NCI-H226 (cell line): ENCODE measurements around the gene EXOC4.
"Not testable (repeated sequence)": the region's sequence is repeated elsewhere in the genome, so short reads cannot be mapped to it uniquely, and the experiment has no call there.

Experiments used
- DNase-seq: peaks from one replicate; pipeline ENCODE4 v3.0.0-alpha.2; 2015

The EXOC4 gene

DNA sequence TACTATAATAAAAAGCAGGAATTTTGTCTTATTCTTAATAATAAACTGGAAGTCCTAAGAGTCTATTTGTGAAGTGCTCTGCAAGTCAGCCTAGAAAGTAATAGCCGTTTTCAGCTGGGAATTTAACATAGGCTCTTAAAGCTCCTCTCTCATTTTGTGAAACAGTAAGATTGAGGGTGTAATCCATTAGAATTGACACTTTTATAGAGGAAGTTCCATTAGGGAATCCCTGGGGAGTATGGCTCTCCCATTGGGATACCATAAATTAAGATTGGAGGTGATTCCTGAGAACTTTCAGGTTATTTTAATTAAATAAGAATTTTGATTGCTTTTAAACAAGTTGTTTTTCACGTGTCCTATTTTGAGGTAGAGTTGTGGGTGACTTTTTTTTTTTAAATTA, 68.0 kb downstream of the EXOC4 start:
- DNase-seq: no peak

GRCh38 chr7:133321366-133321765, 68.5 kb downstream of the EXOC4 start:
- not testable (repeated sequence) for DNase-seq

GRCh38 chr7:133326745-133327144, 73.9 kb downstream of the EXOC4 start:
- DNase-seq: not testable (repeated sequence)

GRCh38 chr7:133328021-133328420, 75.1 kb downstream of the EXOC4 start:
- not testable (repeated sequence) for DNase-seq

DNA sequence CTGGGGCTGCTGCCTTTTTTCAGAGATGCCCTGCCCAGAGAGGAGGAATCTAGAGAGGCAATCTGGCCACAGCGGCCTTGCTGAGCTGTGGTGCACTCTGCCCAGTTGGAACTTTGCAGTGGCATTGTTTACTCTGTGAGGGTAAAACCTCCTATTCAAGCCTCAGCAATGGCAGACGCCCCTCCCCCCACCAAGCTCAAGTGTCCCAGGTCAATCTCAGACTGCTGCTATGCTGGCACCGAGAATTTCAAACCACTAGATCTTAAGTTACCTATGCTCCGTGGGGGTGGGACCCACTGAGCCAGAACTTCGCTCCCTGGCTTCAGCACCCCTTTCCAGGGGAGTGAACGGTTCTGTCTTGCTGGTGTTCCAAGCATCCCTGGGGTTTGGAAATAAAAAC, 77.2 kb downstream of the EXOC4 start:
- DNase-seq: no peak

DNA sequence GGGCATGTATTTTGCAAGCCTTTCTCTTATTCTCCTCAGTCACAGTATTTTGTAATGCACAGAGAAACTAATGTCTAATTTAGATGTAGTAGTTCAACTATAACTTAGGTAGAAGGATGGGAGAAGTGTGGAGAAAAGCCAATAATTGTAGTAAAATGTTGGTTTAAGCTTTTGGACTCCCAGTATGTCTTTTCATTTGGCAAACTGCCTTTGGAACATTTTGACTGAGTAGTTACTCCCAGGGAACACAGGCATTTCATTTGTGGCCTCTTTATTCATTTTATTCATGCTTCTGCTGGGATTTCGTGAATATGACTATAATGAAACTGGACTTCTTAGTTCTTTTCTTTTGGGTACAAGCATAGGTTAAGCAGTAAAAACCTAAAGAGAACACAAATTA, 79.0 kb downstream of the EXOC4 start:
- DNase-seq: no peak

GRCh38 chr7:133339772-133340171, 86.9 kb downstream of the EXOC4 start:
- DNase-seq: no peak

DNA sequence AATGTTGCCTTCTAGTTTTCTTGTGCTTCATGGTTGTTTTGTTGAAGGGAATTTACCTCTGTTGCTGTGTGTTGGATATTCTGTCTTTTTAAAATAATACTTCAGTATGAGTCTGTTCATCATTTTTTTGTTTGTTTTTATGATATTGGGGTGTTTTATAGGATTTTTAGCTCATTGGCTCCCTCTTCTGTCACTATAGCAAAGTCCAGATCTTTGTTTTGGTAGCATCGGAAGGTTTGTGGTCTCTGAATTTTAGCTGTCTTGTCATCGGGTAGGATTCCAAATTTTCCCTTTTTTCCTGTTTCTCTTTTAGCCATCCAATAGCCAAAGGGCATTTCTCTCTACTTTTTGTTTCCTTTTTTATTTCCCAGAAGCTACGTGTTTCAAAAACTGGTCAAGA, 91.4 kb downstream of the EXOC4 start:
- DNase-seq: no peak

DNA sequence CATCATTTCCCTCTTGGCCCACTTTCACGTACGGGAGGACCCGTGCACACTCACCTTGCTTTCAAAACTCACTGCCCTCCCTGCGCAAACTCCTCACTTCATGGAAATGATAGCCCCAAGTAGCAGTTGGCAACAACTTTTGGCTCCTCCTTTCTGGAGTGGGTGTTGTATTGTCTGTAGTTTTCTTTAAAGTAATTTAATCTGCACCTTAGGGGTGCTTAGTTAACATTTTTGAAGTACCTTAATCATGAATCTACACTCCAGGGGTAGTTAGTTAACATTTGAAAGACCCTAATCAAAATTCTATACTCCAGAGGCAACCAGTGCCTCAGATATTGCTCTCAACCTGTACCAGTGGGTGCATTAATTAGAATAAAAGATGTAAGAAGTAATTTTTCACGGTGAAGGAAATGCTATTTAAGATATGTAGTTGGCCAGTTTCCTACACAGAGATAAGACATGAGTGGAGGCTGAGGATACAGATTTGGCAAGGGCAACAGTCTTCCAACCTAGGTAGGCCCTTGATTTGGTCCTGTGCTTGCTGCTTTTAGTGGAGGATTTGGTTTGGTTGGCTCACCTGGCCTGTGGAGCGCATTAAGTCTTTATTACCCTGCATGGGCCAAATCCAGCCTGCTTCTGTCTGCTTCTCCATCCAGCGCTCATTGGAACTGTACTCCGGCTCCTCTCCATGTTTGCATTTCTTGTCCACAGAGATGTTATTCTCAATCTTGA, 93.0 kb downstream of the EXOC4 start:
- DNase-seq: peak; percentile 7

DNA sequence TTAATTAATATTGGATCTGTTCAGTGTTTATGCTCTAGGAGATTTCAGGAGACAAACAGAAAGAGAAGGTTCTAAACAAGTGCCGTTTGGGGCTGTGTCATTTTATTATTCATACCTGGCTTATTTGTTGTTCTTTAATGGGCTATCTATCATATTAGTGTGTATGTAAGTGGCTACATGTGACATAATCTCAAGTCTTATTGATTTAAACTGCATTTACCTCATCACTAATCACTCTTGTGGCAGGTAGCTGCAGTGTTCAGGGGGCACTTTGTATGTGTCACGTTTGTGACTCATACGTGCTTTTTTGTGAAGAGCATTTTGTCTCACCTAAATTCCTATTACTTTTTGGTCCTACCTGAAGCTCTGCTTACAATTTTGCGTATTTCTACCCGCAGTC, 95.4 kb downstream of the EXOC4 start:
- no peak for DNase-seq

DNA sequence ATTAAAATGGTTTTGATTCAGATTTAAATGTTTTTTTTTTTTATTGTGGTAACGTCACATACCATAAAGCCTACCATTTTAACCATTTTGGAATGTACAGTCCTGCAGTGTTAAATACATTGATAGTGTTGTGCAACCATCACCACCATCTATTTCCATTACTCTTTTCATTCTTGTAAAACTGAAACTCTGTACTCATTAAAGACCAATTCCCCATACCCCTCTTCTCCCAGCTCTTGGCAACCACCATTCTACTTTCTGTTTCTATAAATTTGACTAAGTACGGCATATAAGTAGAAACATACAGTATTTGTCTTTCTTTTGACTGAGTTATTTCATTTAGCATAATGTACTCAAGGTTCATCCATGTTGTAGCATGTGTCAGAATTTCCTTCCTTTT, 96.2 kb downstream of the EXOC4 start:
- DNase-seq: no peak

- no peak for DNase-seq
Measured at GRCh38 chr7:133352430-133352829, 99.6 kb downstream of the EXOC4 start.

DNA sequence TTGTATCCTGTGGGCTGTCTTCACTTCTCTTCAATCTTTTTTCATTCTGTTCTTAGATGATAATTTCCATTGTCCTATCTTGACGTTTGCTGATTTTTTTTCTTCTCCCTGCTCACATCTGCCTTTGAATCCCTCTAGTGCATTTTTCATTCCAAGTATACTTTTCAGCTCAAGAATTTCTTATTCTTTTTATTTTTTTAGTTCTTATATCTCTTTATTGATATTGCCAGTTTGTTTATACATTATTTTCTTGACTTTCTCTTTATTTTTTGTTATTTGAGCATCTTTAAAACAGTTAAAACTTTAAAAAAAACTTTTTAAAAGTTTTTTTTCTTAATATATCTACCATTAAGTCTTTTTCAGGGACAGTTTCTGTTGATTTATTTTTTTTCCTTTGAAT, 100.9 kb downstream of the EXOC4 start:
- no peak for DNase-seq

DNA sequence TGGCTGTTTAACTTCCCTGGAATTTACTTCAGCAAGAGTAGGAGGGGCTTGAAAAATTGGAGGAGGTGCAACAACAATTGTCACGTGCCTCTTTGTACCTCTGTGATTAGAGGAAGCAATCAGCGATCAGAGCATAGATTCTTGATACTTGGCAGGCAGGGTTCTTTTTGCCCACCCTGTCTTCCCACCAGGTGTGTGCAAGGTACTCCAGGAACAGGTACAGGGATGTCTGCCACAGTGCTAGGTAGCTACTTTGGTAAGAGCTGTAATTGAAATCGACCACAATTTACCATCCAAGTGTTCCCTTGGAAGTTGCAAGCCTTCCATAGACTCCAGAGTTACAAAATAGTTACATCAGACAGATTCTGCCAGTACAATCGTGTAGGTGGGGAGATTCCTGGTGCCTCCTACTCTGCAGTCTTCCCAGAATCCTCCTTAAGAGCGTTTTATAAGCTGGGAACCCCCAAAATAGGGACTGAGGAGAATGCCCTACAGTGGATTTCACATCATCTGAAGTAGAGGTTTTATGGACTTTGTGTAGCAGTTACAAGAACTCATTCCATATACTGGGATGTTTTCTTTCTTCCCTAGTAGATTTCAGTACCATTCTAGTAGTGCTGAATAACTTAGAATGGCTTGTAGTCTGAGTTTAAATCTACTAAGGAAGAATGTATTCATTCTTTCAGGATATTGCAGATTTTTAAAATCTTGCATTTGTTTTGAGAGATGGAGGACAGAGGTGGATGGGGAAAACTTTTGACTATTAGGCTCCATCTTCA, 101.9 kb downstream of the EXOC4 start:
- DNase-seq: peak; percentile 47

DNA sequence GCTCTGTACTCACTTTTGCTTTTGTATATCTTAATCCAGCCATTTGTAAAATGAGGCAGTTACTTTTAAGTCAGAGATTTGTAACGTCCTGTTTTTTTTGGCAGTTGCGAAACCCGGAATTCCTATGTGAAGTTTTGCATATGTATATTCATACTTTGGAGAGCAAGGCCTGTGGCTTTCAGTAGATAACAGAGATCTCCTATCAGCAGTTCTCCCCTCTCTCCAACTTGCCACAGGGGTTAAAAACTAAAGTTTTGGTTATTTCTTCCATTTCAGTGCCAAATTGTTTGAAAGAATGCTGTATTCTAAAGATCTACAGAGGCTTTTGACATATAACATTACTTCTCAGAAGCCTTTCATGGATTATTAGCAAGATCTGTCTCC, 102.4 kb downstream of the EXOC4 start:
- peak; percentile 65 for DNase-seq

DNA sequence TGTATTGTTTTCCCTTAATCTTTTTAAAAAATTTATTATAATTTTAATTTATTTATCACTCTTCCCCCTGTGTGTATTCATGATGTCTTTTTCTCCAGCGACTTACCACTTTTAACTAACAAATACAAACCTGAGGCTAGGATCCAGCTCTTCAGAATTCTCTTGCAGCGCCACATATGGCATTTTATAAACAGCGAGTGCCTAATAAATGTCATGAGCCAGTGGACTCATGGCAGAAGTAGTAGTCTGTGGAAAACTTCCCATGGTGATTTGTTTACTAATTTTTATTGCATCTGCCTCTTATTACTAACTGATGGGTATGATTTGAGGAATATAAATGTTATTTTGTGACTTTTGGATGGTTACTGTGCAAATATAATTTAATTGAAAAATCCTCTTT, 102.9 kb downstream of the EXOC4 start:
- no peak for DNase-seq

DNA sequence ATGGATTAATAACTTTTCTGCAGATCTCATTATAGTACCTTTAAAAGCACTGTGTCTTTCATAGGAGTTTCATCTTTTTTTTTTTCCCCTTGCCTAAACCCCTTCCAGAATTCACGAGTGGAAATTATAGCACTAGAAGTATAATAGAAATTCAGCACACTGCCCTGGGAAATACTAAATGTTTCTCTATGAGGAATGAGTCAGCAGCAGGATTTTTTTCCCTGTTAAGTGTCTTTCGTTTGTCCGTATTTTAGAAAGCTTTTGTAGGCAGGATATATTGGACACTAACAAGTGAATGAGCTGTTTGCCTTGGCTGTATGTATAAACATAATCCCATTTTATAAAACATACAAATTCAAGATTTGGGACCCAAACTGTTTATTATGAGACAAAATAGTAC, 105.8 kb downstream of the EXOC4 start:
- no peak for DNase-seq

- no peak for DNase-seq
Measured at GRCh38 chr7:133359449-133359848, 106.6 kb downstream of the EXOC4 start.

DNA sequence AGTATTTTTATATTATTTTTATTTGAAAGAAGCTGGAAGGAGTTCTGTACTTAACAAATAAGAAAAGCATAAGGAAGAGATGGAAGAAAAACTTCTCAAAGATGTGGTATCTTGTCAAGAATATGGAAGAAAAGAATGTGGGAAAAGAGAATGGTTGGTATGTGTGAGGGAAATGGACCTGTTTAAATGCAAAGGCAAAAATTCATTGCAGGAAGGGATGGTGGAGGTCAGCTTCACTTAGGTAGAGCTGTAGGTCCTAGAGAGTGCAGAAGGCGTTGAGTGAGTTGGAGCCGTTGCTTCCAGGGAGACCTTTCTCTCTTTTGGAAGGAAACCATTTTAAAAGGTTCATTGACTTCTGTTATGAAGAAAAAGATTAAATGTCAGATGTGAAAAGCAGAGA, 107.3 kb downstream of the EXOC4 start:
- no peak for DNase-seq

GRCh38 chr7:133361806-133362205, 108.9 kb downstream of the EXOC4 start:
- DNase-seq: no peak

GRCh38 chr7:133364959-133365690, 112.2 kb downstream of the EXOC4 start:
- DNase-seq: peak; percentile 49

GRCh38 chr7:133365917-133366316, 113.0 kb downstream of the EXOC4 start:
- peak; percentile 68 for DNase-seq

- no peak for DNase-seq
Measured at GRCh38 chr7:133367561-133367960, 114.7 kb downstream of the EXOC4 start.

- DNase-seq: no peak
Measured at GRCh38 chr7:133369130-133369529, 116.3 kb downstream of the EXOC4 start.
